HepG2 (cell line): Measurements from ENCODE around the gene DCTN2. TPM values are rescaled to one million over a fixed set of nuclear protein-coding genes. Genes with fewer than 3 reads are reported as not detected.

Source experiments
- KMT2B ChIP-seq: IDR thresholded peaks from 2 replicates; pipeline ENCODE4 v1.6.1; 2016; ENCODE audit warnings: missing genetic modification reagents, missing compliant biosample characterization
- MED1 ChIP-seq: sonication (generic); formaldehyde crosslinking; IDR thresholded peaks from 2 replicates; pipeline ENCODE4 v1.4.0; 2020; ENCODE audit warnings: missing genetic modification reagents
- MIER2 ChIP-seq: IDR thresholded peaks from 2 replicates; pipeline ENCODE4 v1.6.1; 2016; ENCODE audit warnings: missing biosample characterization, missing genetic modification reagents
- MIXL1 ChIP-seq: IDR thresholded peaks from 2 replicates; pipeline ENCODE4 v1.6.1; 2016
- MYC ChIP-seq: sonication (generic); formaldehyde crosslinking; IDR thresholded peaks from 2 replicates; pipeline ENCODE4 v1.9.0; 2021; ENCODE audit warnings: missing genetic modification reagents, borderline replicate concordance
- NCOA2 ChIP-seq: sonication (generic); formaldehyde crosslinking; IDR thresholded peaks from 2 replicates; pipeline ENCODE4 v1.8.0; 2022; ENCODE audit warnings: inconsistent platforms
- NKX3-1 ChIP-seq: sonication (generic); formaldehyde crosslinking; IDR thresholded peaks from 2 replicates; pipeline ENCODE4 v1.5.0; 2020; ENCODE audit warnings: missing genetic modification reagents
- POLR2A ChIP-seq, 2 experiments: IDR thresholded peaks; 2 replicates each; pipeline ENCODE4 v1.6.1; 2011; ENCODE audit warnings: low read depth in 2 of 2, low read length in 2 of 2, mild to moderate bottlenecking in 1 of 2, moderate library complexity in 1 of 2; ENCODE audit not compliant: insufficient read depth in 1 of 2
- REST ChIP-seq, 2 experiments: IDR thresholded peaks; 2 replicates each; pipeline ENCODE4 v1.6.1; 2011 to 2012; ENCODE audit warnings: low read length in 2 of 2, borderline replicate concordance in 1 of 2, low read depth in 1 of 2, mild to moderate bottlenecking in 1 of 2, moderate library complexity in 1 of 2
- SIX4 ChIP-seq: sonication (generic); formaldehyde crosslinking; IDR thresholded peaks from 2 replicates; pipeline ENCODE4 v1.4.0; 2020; ENCODE audit warnings: missing genetic modification reagents
- TEAD3 ChIP-seq: optimal IDR thresholded peaks from 2 replicates; pipeline ENCODE3; 2016; ENCODE audit warnings: borderline replicate concordance
- YEATS4 ChIP-seq: sonication (generic); formaldehyde crosslinking; IDR thresholded peaks from 2 replicates; pipeline ENCODE4 v1.4.0; 2020; ENCODE audit warnings: missing genetic modification reagents, borderline replicate concordance
- ZBTB3 ChIP-seq: sonication (generic); formaldehyde crosslinking; IDR thresholded peaks from 2 replicates; pipeline ENCODE4 v1.4.0; 2020; ENCODE audit warnings: low read depth, mild to moderate bottlenecking, moderate library complexity, missing genetic modification reagents, borderline replicate concordance
- ZKSCAN5 ChIP-seq: sonication (generic); formaldehyde crosslinking; IDR thresholded peaks from 2 replicates; pipeline ENCODE4 v1.5.1; 2020; ENCODE audit warnings: mild to moderate bottlenecking, missing genetic modification reagents
- ZNF224 ChIP-seq: sonication (generic); formaldehyde crosslinking; IDR thresholded peaks from 2 replicates; pipeline ENCODE4 v1.5.0; 2020; ENCODE audit warnings: mild to moderate bottlenecking, missing genetic modification reagents
- ZNF501 ChIP-seq: sonication (generic); formaldehyde crosslinking; IDR thresholded peaks from 2 replicates; pipeline ENCODE4 v1.5.1; 2020; ENCODE audit warnings: mild to moderate bottlenecking, moderate library complexity, missing genetic modification reagents
- ZNF569 ChIP-seq: sonication (generic); formaldehyde crosslinking; IDR thresholded peaks from 2 replicates; pipeline ENCODE4 v1.5.0; 2020; ENCODE audit warnings: mild to moderate bottlenecking, missing genetic modification reagents, moderate library complexity, borderline replicate concordance
- ZNF740 ChIP-seq: sonication (generic); formaldehyde crosslinking; IDR thresholded peaks from 2 replicates; pipeline ENCODE4 v1.4.0; 2020; ENCODE audit warnings: missing genetic modification reagents
- ZNF878 ChIP-seq: sonication (generic); formaldehyde crosslinking; IDR thresholded peaks from 2 replicates; pipeline ENCODE4 v1.8.1; 2023; ENCODE audit warnings: mild to moderate bottlenecking, missing genetic modification reagents, moderate library complexity
- ZNF883 ChIP-seq: sonication (generic); formaldehyde crosslinking; IDR thresholded peaks from 2 replicates; pipeline ENCODE4 v1.5.1; 2020; ENCODE audit warnings: mild to moderate bottlenecking, missing genetic modification reagents; ENCODE audit errors: not compliant biosample characterization
- polyA plus RNA-seq, 8 experiments: library from polyadenylated mRNA; depleted of rRNA in 3 of 8; stranded (reverse) in 7 of 8; unstranded in 1 of 8; fragments of >200 nt; fragmentation: Illumina TruSeq in 4 of 8; extraction: Trizol in 4 of 8; gene quantifications; 2 replicates each; pipeline versions ENCODE4 v1.2.1 to v1.2.3, GENCODE V29; 2011 to 2016; ENCODE audit warnings: low read depth in 4 of 8, missing spikeins in 1 of 8, mixed read lengths in 1 of 8; ENCODE audit not compliant: insufficient read depth in 1 of 8
- total RNA-seq, 5 experiments: library from RNA; depleted of rRNA; stranded (reverse); fragments of >200 nt; fragmentation: Illumina TruSeq; extraction: Trizol; gene quantifications; 2 replicates each; pipeline ENCODE4 v1.2.3, GENCODE V29; 2016; ENCODE audit warnings: low read depth in 1 of 5
- TF ChIP-seq, protein P1 (sequence below): sonication (generic); formaldehyde crosslinking; IDR thresholded peaks from 2 replicates; pipeline ENCODE4 v1.5.1; 2020; ENCODE audit warnings: missing genetic modification reagents, mild to moderate bottlenecking, borderline replicate concordance
- TF ChIP-seq, protein P2 (sequence below): fragments of 450-650 bp; IDR thresholded peaks from 2 replicates; pipeline ENCODE4 v1.6.1; 2017; ENCODE audit warnings: mild to moderate bottlenecking

The DCTN2 gene
- total and polyA plus RNA-seq, 2 of the 13 experiments (the other 11 are each of a cell fraction or from before 2014, with no cell fraction given), result 72.0 to 77.4 TPM

GRCh38 chr12:57579677-57580465, 32.9 kb upstream of the DCTN2 start (continued):
- TF ChIP-seq REST (IDR thresholded peaks at IDR 0.05; ENCODE audit: borderline replicate concordance in 1 of 2, low read depth in 1 of 2, low read length in 2 of 2) (no peak; a peak in 1 of 4 replicates), POLR2A (IDR thresholded peaks at IDR 0.05; ENCODE audit: insufficient read depth in 1 of 2, low read depth in 2 of 2, low read length in 2 of 2) (peak in 1 of 2 experiments; percentile 47; a peak in 3 of 4 replicates), YEATS4 (peak; percentile 7; the same call in 1 of the 2 replicates), ZNF883 (CRISPR knock-in tag) (peak; percentile 17), ZBTB3 (CRISPR knock-in tag) (peak; percentile 15; the same call in 1 of the 2 replicates), MYC (CRISPR knock-in tag) (no peak), NKX3-1 (CRISPR knock-in tag) (0 out of 2 replicates have a peak, but pooled peaks have one; percentile 60), ZNF740 (CRISPR knock-in tag) (no peak), MED1 (CRISPR knock-in tag) (peak; percentile 56), NCOA2 (CRISPR knock-in tag) (peak; percentile 45), MIXL1 (peak; percentile 6; the same call in 1 of the 2 replicates), TEAD3 (CRISPR knock-in tag) (peak; percentile 46), ZKSCAN5 (CRISPR knock-in tag) (no peak), MIER2 (CRISPR knock-in tag) (no peak), ZNF569 (CRISPR knock-in tag) (no peak), ZNF224 (CRISPR knock-in tag) (peak; percentile 96; the same call in 1 of the 2 replicates), ZNF501 (CRISPR knock-in tag) (no peak), SIX4 (CRISPR knock-in tag) (no peak), ZNF878 (CRISPR knock-in tag) (no peak), KMT2B (CRISPR knock-in tag) (peak; percentile 17; the same call in 1 of the 2 replicates)
- TF ChIP-seq, protein P1, sequence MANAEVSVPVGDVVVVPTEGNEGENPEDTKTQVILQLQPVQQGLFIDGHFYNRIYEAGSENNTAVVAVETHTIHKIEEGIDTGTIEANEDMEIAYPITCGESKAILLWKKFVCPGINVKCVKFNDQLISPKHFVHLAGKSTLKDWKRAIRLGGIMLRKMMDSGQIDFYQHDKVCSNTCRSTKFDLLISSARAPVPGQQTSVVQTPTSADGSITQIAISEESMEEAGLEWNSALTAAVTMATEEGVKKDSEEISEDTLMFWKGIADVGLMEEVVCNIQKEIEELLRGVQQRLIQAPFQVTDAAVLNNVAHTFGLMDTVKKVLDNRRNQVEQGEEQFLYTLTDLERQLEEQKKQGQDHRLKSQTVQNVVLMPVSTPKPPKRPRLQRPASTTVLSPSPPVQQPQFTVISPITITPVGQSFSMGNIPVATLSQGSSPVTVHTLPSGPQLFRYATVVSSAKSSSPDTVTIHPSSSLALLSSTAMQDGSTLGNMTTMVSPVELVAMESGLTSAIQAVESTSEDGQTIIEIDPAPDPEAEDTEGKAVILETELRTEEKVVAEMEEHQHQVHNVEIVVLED, result no peak
- TF ChIP-seq, protein P2, sequence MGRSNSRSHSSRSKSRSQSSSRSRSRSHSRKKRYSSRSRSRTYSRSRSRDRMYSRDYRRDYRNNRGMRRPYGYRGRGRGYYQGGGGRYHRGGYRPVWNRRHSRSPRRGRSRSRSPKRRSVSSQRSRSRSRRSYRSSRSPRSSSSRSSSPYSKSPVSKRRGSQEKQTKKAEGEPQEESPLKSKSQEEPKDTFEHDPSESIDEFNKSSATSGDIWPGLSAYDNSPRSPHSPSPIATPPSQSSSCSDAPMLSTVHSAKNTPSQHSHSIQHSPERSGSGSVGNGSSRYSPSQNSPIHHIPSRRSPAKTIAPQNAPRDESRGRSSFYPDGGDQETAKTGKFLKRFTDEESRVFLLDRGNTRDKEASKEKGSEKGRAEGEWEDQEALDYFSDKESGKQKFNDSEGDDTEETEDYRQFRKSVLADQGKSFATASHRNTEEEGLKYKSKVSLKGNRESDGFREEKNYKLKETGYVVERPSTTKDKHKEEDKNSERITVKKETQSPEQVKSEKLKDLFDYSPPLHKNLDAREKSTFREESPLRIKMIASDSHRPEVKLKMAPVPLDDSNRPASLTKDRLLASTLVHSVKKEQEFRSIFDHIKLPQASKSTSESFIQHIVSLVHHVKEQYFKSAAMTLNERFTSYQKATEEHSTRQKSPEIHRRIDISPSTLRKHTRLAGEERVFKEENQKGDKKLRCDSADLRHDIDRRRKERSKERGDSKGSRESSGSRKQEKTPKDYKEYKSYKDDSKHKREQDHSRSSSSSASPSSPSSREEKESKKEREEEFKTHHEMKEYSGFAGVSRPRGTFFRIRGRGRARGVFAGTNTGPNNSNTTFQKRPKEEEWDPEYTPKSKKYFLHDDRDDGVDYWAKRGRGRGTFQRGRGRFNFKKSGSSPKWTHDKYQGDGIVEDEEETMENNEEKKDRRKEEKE, result no peak
